LNCaP clone FGC (cell line): ENCODE measurements around the gene PRXL2B.

Experiments
- DNase-seq: peaks from one replicate; pipeline ENCODE4 v3.0.0-alpha.2; 2011; ENCODE audit warnings: low read depth
- H3K4me3 ChIP-seq: 2 replicates; pipeline ENCODE4 v1.5.1; 2011; ENCODE audit warnings: mild to moderate bottlenecking, low read depth, low read length, control low read depth
- TF ChIP-seq, protein P1 (sequence below): IDR thresholded peaks from 2 replicates; pipeline ENCODE4 v1.5.1; 2012; ENCODE audit warnings: mild to moderate bottlenecking; ENCODE audit not compliant: control insufficient read depth, insufficient read depth; ENCODE audit errors: extremely low read depth

Gene PRXL2B

DNA sequence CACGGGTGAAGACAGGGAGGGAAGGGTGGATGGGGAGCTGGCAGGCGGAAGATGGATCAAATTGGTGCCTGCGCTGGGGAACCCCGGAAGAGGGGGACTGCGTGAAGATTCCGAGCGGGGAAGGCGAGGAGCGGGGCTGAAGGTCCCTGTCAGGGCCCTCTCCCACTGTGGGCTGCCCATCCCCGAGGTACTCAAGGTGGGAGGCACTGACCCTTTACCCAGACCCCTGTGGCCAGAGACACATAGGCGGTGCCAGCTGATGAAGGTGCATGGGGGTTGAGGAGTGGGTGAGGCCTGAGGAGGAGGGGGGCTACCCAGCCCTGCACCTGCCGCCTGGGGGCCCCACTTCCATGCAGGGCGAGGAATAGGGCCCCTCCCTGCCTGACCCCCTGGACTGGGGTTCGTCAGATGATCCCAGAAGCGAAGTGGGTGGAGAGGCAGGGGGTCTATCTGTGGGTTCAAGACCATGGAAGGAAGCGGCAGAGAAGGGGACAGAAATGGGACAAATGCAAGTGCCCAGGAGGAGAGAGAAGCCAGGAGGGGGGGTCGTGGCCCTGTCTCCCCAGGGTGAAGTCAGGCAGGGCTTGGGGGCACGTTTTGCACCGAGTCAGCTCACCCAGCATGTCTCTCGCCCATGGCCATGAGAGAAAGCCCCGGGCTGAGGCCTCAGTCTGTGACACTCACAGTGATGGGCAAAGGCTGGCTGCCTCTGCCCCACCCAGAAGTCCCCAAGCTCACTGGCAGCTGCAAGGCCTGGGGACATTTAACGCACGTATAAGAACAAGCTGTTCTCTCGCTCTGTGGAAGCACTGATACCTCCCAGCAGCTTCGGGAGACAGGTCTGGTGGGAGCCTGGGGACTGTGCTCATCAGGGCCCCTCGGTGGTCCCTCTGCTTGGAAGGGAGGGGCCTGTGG, 53.3 kb downstream of the PRXL2B start:
- no peak overlapping the region for H3K4me3 ChIP-seq
- TF ChIP-seq, protein P1, sequence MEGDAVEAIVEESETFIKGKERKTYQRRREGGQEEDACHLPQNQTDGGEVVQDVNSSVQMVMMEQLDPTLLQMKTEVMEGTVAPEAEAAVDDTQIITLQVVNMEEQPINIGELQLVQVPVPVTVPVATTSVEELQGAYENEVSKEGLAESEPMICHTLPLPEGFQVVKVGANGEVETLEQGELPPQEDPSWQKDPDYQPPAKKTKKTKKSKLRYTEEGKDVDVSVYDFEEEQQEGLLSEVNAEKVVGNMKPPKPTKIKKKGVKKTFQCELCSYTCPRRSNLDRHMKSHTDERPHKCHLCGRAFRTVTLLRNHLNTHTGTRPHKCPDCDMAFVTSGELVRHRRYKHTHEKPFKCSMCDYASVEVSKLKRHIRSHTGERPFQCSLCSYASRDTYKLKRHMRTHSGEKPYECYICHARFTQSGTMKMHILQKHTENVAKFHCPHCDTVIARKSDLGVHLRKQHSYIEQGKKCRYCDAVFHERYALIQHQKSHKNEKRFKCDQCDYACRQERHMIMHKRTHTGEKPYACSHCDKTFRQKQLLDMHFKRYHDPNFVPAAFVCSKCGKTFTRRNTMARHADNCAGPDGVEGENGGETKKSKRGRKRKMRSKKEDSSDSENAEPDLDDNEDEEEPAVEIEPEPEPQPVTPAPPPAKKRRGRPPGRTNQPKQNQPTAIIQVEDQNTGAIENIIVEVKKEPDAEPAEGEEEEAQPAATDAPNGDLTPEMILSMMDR, result no peak
- DNase-seq, result no peak

DNA sequence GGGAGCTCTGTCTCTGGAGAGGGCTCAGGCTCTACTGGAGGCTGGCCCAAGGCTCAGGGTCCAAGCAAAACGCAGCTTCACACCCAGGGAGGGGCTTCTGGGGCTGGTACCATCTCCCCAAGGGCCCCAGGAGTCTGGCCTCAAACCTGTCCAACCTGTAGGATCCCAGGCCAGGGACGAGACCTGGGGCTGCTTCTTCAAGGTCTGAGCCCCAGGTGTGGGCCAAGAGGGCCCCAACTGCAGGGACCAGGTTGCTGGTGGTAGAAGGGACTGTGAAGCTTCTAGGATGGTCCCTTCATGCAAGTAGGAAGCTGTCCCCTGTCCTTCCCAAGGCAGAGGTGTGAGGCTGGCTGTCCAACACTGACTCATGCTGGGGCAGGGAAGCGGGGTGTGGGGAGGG, 54.0 kb downstream of the PRXL2B start:
- DNase-seq, result no peak
- TF ChIP-seq, protein P1, result no peak
- H3K4me3 ChIP-seq, result no peak overlapping the region
